ENCODE data around the gene LTBR. TPM values are rescaled to one million over a fixed set of nuclear protein-coding genes. Genes with fewer than 3 reads are reported as not detected.
"Not testable (repeated sequence)": the region's sequence is repeated elsewhere in the genome, so short reads cannot be mapped to it uniquely, and the experiment has no call there.

Gene LTBR
- total RNA-seq, 1 donor from 2014 or later = not detected

GRCh38 chr12:6342140-6342889 lies 41.6 kb upstream of the LTBR start:
- Histone ChIP-seq H3F3A (ENCODE audit: low read depth) (peaks cover 31% of the 10 kb centered on the region), H3K36me3 (no peaks in the 10 kb centered on the region), H3K4me1 (peaks cover 37% of the 10 kb centered on the region), H3K79me2 (ENCODE audit: low read depth) (peaks cover 49% of the 10 kb centered on the region), H3K27ac (no peak overlapping the region), H3K27me3 (no peaks in the 10 kb centered on the region), H3K4me3 (peak overlapping the region; percentile 87), H3K9me3 (ENCODE audit: low read depth) (no peaks in the 10 kb centered on the region), H3K9ac (no peak overlapping the region), H2AFZ (replicated peaks) (peak overlapping the region; percentile 89), H4K20me1 (ENCODE audit: low read depth) (peaks cover 4% of the 10 kb centered on the region), H3K4me2 (peak overlapping the region; percentile 99)
- DNase-seq (ENCODE audit: low spot score) = no peak
- Mint-ChIP-seq H3K9me3 (no peaks in the 10 kb centered on the region), H3K4me1 (peaks cover 24% of the 10 kb centered on the region), H3K4me3 (no peak overlapping the region), H3K27ac (peak overlapping the region; percentile 96), H3K27me3 (ENCODE audit: insufficient read depth, low read depth) (peaks cover 2% of the 10 kb centered on the region), H3K36me3 (no peaks in the 10 kb centered on the region)
- no peak for TF ChIP-seq CTCF (IDR thresholded peaks at IDR 0.05)
- no peak for TF ChIP-seq EZH2 (IDR thresholded peaks at IDR 0.05)
- no peak for TF ChIP-seq EZH2phosphoT487 (IDR thresholded peaks at IDR 0.05)

GRCh38 chr12:6343518-6343917 lies 40.4 kb upstream of the LTBR start:
- Histone ChIP-seq H2AFZ (replicated peaks) (no peak overlapping the region), H3K79me2 (ENCODE audit: low read depth) (peaks cover 37% of the 10 kb centered on the region), H4K20me1 (ENCODE audit: low read depth) (peaks cover 4% of the 10 kb centered on the region), H3K27ac (no peak overlapping the region), H3K9ac (no peak overlapping the region), H3F3A (ENCODE audit: low read depth) (peaks cover 31% of the 10 kb centered on the region), H3K4me1 (peaks cover 25% of the 10 kb centered on the region), H3K4me2 (peak overlapping the region; percentile 27), H3K27me3 (no peaks in the 10 kb centered on the region), H3K4me3 (no peak overlapping the region), H3K36me3 (no peaks in the 10 kb centered on the region), H3K9me3 (ENCODE audit: low read depth) (no peaks in the 10 kb centered on the region)
- Mint-ChIP-seq H3K4me1 (peaks cover 24% of the 10 kb centered on the region), H3K27me3 (ENCODE audit: insufficient read depth, low read depth) (peaks cover 4% of the 10 kb centered on the region), H3K36me3 (no peaks in the 10 kb centered on the region), H3K9me3 (no peaks in the 10 kb centered on the region), H3K4me3 (peak overlapping the region; percentile 3), H3K27ac (peak overlapping the region; percentile 96)
- TF ChIP-seq CTCF (IDR thresholded peaks at IDR 0.05) = no peak
- no peak for DNase-seq (ENCODE audit: low spot score)

GRCh38 chr12:6344101-6344660 lies 39.8 kb upstream of the LTBR start:
- Histone ChIP-seq H3K79me2 (ENCODE audit: low read depth) (peaks cover 31% of the 10 kb centered on the region), H3K4me1 (peaks cover 18% of the 10 kb centered on the region), H3F3A (ENCODE audit: low read depth) (peaks cover 28% of the 10 kb centered on the region)
- H3K36me3 ChIP-seq; H3K9me3 Mint-ChIP-seq; H3K4me3 Mint-ChIP-seq; H3K27ac ChIP-seq; H3K4me3 ChIP-seq; H3K9ac ChIP-seq; H2AFZ ChIP-seq (replicated peaks); H3K9me3 ChIP-seq (ENCODE audit: low read depth); H3K27ac Mint-ChIP-seq; H3K4me2 ChIP-seq; H4K20me1 ChIP-seq (ENCODE audit: low read depth); H3K36me3 Mint-ChIP-seq; DNase-seq (ENCODE audit: low spot score); H3K27me3 ChIP-seq; H3K27me3 Mint-ChIP-seq (ENCODE audit: insufficient read depth, low read depth): not testable (repeated sequence)
- peaks cover 24% of the 10 kb centered on the region for H3K4me1 Mint-ChIP-seq

Measured in neural progenitor cell (in vitro differentiated cells).